Astrocyte of the cerebellum (primary cell): ENCODE measurements around the gene GNG12.

Source experiments
- DNase-seq: peaks from one replicate; pipeline ENCODE4 v3.0.0-alpha.2; 2011; ENCODE audit warnings: low read depth
- H3K4me3 ChIP-seq: 2 replicates; pipeline ENCODE4 v1.5.1; 2011; ENCODE audit warnings: mild to moderate bottlenecking, low read depth, low read length, moderate library complexity
- CTCF ChIP-seq: IDR thresholded peaks from 2 replicates; pipeline ENCODE4 v1.5.1; 2012; ENCODE audit warnings: low read length, low read depth, moderate library complexity, mild to moderate bottlenecking; ENCODE audit errors: missing control alignments
- in situ Hi-C: cut with HindIII; loops from 2 replicates; pipeline ENCODE4 v1.10.0; 2017; ENCODE audit warnings: low sequenced_read_pairs

The GNG12 gene

GRCh38 chr1:67812226-67812625 is 21.0 kb downstream of the GNG12 start:
- no peak for DNase-seq
- TF ChIP-seq CTCF = no peak
- in situ Hi-C loops = no loop called here
- no peak overlapping the region for H3K4me3 ChIP-seq

GRCh38 chr1:67811781-67812180 is 21.5 kb downstream of the GNG12 start:
- TF ChIP-seq CTCF = no peak
- no peak for DNase-seq
- no peak overlapping the region for H3K4me3 ChIP-seq
- in situ Hi-C loops = no loop called here

GRCh38 chr1:67809887-67810286 is 23.4 kb downstream of the GNG12 start:
- TF ChIP-seq CTCF = no peak
- no peak overlapping the region for H3K4me3 ChIP-seq
- DNase-seq = no peak
- in situ Hi-C loops = no loop called here

GRCh38 chr1:67807282-67807681 is 26.0 kb downstream of the GNG12 start:
- DNase-seq = no peak
- TF ChIP-seq CTCF = no peak
- in situ Hi-C loops = no loop called here
- H3K4me3 ChIP-seq = no peak overlapping the region

GRCh38 chr1:67804710-67805109 is 28.6 kb downstream of the GNG12 start:
- H3K4me3 ChIP-seq = no peak overlapping the region
- no peak for DNase-seq
- TF ChIP-seq CTCF = no peak
- in situ Hi-C loops = no loop called here

- DNase-seq = no peak
- no peak overlapping the region for H3K4me3 ChIP-seq
- in situ Hi-C loops = no loop called here
- TF ChIP-seq CTCF = no peak
Observed at GRCh38 chr1:67803380-67804279, 29.6 kb downstream of the GNG12 start.
